MM.1S (cell line): ENCODE measurements around the gene ARFGEF2.

ENCODE experiments used
- EZH2phosphoT487 ChIP-seq: fragments of 300-600 bp; sonication (generic); IDR thresholded peaks from 2 replicates; pipeline ENCODE4 v1.6.1; 2018; ENCODE audit warnings: antibody characterized with exemption, low read length
- TF ChIP-seq, protein P1 (sequence below): fragments of 300-600 bp; sonication (generic); IDR thresholded peaks from 2 replicates; pipeline ENCODE4 v1.5.1; 2016; ENCODE audit warnings: antibody characterized with exemption, low read length, mixed read lengths

DNA sequence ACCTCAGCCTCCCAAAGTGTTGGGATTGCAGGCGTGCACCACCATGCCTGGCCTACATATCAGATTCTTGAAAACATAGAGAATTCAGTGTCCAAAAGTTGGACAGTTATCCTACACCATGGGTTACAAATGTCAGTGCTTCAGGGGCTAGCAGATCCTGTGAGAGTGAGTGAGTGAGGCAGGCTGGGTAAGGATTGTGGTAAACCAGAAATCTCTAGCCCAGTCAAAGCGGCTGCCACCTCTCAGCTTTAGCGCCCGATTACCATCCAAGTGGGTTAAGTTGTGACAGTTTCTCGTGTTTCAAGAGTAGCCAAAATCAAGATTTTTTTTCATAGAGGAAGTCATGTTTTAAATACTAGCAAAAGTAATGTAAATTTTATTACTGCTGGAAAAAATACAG is 102.7 kb downstream of the ARFGEF2 start:
- TF ChIP-seq, protein P1, sequence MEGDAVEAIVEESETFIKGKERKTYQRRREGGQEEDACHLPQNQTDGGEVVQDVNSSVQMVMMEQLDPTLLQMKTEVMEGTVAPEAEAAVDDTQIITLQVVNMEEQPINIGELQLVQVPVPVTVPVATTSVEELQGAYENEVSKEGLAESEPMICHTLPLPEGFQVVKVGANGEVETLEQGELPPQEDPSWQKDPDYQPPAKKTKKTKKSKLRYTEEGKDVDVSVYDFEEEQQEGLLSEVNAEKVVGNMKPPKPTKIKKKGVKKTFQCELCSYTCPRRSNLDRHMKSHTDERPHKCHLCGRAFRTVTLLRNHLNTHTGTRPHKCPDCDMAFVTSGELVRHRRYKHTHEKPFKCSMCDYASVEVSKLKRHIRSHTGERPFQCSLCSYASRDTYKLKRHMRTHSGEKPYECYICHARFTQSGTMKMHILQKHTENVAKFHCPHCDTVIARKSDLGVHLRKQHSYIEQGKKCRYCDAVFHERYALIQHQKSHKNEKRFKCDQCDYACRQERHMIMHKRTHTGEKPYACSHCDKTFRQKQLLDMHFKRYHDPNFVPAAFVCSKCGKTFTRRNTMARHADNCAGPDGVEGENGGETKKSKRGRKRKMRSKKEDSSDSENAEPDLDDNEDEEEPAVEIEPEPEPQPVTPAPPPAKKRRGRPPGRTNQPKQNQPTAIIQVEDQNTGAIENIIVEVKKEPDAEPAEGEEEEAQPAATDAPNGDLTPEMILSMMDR, result no peak
- no peak for TF ChIP-seq EZH2phosphoT487
